ENCODE results near the gene SSU72.

The SSU72 gene

DNA sequence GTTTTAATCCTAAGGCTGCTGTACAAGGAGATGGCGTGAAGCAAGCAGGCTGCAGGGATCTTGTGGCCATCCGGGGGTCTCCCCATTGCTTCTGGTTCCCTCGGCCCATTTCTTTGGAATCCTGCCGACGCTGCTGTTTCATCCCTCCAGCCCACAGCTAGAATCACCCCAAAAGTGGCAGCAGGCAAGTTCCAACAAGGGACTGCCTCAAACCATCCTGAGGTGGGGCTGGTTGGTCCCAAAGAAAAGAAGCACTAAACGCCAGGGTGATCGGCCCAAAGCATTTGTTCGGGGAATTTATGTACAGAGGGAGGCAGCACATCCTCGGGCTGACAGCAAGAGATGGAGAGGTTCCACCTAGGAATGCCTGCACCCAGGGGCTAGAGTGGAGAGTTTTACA, 36.1 kb upstream of the SSU72 start:
- no peak for DNase-seq (ENCODE audit: low read depth in 2 of 2)

DNA sequence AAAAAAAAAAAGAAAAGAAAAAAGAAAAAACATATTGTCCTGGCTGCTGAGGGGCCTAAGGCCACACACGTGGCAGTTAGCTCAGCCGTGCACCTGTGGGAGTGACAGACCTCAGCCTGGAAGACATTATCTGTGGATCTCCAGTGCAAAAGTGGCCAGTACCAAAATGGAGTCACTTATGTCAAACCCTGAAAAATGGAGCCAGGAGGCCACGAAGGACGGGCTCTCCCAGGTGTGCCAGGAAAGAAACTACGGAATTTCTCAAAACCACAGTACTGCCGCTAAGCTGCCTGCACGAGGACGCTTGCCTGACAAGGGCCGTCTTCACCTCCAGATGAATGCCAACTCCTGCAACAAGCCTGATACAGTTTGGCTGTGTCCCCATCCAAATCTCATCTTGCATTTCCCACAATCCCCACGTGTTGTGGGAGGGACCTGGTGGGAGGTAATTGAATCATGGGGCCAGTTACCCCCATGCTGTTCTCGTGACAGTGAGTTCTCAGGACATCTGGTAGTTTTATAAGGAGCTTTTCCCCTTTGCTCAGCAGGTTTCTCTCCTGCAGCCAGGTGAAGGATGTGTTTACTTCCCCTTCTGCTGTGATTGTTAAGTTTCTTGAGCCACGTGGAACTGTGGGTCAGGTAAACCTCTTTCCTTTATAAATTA, 35.3 kb upstream of the SSU72 start:
- DNase-seq (ENCODE audit: low read depth in 2 of 2), result no peak

DNA sequence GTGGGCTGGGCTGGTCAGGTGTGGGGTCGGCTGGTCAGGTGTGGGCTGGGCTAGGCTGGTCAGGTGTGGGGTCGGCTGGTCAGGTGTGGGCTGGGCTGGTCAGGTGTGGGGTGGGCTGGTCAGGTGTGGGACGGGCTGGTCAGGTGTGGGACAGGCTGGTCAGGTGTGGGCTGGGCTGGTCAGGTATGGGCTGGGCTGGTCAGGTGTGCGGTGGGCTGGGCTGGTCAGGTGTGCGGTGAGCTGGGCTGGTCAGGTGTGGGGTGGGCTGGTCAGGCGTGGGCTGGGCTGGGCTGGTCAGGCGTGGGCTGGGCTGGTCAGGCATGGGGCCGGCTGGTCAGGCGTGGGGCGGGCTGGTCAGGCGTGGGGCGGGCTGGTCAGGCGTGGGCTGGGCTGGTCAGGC, 31.6 kb upstream of the SSU72 start:
- DNase-seq (ENCODE audit: low read depth in 2 of 2), result no peak

GRCh38 chr1:1605724-1606123, 31.1 kb upstream of the SSU72 start:
- DNase-seq (ENCODE audit: low read depth in 2 of 2), result no peak

DNA sequence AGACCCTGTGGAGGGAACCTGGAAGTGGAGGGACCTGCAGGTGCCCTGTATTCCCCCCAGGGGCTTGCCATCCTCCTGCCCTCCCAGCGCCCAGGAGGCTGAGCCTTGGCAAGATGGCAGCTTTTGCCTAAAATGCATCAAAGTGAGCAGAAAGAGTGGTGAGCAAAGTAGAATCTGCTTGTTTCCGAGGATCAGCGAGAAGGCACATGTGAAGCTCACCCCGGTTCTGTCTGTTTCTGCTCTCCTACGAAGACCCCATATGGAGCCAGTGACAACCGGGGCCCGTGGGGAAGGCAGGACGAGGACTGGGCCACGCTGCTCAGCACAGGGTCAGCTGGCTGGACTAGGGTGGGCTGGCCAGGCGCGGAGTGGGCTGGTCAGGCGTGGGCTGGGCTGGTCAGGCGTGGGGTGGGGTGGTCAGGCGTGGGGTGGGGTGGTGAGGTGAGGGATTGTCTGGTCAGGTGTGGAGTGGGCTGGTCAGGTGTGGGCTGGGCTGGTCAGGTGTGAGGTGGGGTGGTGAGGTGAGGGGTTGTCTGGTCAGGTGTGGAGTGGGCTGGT, 30.4 kb upstream of the SSU72 start:
- no peak for DNase-seq (ENCODE audit: low read depth in 2 of 2)

GRCh38 chr1:1604374-1605033, 29.8 kb upstream of the SSU72 start:
- no peak for DNase-seq (ENCODE audit: low read depth in 2 of 2)

GRCh38 chr1:1603671-1604373, 29.2 kb upstream of the SSU72 start:
- DNase-seq (ENCODE audit: low read depth in 2 of 2), result no peak

DNA sequence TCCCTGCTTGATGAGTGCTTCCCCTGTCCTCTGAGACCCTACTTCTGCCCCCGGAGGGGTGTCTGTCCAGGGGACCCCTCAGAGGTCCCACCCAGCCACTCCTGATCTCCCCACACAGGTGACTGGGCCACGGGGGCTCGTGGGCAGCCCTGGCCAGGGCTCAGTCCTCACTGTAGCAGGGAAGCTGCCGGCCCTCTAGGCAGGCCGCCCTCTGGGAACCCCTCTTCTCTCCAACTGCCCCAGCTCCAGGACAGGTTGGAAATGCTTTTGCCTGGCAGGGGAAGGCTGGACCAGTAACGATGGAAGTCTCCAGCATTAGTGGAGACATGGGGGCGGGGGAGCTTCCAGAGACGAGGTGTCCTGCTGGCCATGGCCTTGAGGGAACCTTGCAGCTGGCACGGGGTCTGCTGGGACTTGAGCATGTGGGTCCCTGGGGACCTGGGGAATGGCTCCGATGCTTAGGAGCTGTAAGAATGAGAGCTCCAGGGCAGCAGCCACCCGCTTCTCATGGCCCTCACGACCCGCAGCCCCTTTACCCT, 28.4 kb upstream of the SSU72 start:
- no peak for DNase-seq (ENCODE audit: low read depth in 2 of 2)

GRCh38 chr1:1602304-1602967, 27.8 kb upstream of the SSU72 start:
- no peak for DNase-seq (ENCODE audit: low read depth in 2 of 2)

DNA sequence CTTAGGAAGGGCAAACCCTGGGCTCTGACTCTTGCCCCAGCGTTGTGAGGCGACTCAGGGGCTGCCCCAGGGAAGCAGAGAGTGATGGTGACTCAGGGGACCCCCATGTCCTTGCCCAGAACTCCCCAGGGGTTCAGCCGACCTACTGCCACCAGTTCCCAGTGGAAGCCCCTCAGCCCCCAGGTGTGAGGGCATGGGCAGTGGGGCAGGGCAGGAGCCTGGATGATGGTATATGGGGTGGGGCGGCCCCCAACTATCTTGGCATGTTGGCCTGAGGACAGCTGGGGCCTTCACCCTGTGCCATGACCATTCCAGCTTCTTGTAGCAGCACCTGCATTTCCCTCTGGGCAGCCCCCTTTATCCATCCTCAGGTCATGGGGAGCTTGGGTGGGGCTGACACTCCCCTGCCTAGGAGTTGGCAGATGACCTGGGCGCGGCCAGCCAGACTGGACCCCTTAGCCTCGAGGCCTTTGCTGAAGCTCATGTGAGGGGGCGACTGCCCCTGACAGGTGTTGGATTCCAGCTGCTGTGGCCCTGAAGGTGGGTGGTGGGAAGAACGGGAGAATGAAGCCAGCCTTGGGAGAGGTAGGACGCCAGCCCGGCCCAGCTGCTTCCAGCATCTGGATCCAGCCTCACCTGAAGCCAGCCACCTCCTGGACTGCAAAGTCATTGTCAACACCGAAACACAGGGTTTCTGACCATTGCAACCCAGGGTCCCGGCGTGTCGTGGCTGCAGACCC, 27.1 kb upstream of the SSU72 start:
- no peak for DNase-seq (ENCODE audit: low read depth in 2 of 2)

DNA sequence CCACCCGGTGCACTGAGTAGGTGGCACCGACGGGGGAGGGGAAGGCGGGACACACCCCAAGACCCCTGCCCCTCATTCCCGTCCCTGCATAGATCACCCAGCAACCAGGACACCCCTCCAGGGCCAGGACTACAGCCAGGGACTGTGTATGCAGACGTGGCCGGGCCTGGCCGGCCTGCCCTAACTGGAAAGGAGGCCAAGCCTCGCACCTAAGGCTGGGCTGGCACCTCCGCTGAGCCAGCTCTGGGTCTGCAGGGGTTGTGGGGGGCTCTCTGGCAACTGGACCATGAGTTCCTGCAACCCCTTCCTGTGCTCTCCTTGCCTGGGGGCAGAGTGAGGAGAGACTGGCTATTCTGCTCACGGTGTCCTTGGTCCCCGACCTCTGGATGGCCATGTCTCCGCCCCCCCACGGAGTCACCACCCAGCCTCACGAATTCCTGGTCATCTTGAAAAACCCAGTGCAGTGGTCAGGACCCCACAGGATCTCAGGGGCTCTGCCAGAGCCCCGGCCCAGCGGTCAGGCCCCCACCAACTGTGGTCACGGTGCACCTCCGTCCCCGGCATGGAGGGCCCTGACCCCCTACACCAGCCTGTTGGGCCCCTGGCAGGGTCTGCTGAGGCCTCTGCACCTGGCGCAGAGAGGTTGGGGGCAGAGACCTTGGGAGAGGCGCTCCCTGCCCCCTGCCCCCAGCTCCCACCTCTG, 26.3 kb upstream of the SSU72 start:
- DNase-seq (ENCODE audit: low read depth in 2 of 2), result no peak

DNA sequence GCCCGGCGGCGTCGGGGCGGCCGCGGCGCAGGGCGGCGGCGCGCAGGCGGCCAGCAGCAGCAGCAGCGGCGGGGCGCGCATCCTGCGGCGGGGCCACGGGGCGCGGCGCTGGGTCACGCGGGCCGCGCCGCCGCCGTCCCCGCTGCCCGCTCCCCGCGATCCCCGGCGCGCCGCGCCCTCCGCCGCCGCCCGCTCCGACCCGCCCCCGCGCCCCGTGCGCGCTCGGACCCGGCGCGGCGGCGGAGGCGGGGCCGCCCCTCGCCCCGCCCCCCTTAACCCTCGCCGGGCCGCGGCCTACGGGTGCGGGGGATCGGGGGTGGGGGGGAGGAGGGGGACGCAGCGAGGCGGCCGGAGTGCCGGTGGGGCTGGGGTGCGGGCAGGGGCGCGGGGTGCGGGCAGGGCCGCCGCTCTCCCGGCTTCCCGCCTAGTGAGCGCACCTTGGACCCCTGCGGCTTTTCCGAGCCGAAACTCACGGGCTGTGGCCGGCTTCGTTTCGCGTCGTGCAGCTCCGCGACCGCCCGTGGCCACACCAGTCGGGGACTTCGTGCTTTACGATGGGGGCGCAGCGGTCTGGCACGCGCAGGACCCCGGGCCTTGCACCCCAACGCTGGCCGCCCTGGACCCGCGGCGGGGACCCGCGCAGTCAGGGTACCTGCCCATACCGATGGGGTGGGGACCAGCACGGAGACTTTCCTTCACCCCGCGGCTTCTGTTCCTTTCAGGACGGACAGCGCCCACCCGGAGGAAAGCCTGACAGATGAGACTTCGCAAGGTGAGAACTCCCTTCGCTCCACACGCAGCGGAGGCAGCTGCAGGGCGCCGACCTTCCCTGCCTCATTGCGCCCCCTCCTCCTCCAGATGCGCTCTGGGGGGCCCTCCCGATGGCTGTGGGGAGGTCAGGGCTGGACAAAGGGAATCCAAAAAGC, 25.5 kb upstream of the SSU72 start, which contains the start of gene FNDC10:
FNDC10 (minus strand) TSS at position 201 of the 926 bp plus-strand sequence; CDS start at position 81, 120 bp downstream.
- DNase-seq (ENCODE audit: low read depth in 2 of 2), result no peak

GRCh38 chr1:1599030-1599934, 24.6 kb upstream of the SSU72 start:
- DNase-seq (ENCODE audit: low read depth in 2 of 2), result no peak

DNA sequence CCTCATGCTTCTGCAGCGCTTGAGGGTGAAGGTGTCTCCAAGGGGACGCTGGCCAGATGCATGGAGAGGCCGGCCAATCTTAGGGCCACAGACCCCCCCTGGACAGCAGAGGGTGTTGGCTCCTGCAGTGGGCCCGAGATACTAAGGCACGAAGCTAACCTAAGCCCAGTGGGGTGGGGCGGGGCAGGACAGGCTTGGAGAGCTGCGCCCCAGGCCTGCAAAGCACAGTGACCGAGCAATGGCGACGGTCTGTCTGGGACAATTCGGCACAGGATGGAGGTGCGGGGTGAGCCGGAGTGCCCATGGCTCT, 24.0 kb upstream of the SSU72 start:
- DNase-seq (ENCODE audit: low read depth in 2 of 2), result no peak

- DNase-seq (ENCODE audit: low read depth in 2 of 2), result no peak
Observed at GRCh38 chr1:1598051-1598719, 23.5 kb upstream of the SSU72 start.

- DNase-seq (ENCODE audit: low read depth in 2 of 2), result no peak
Observed at GRCh38 chr1:1597275-1597930, 22.7 kb upstream of the SSU72 start.

DNA sequence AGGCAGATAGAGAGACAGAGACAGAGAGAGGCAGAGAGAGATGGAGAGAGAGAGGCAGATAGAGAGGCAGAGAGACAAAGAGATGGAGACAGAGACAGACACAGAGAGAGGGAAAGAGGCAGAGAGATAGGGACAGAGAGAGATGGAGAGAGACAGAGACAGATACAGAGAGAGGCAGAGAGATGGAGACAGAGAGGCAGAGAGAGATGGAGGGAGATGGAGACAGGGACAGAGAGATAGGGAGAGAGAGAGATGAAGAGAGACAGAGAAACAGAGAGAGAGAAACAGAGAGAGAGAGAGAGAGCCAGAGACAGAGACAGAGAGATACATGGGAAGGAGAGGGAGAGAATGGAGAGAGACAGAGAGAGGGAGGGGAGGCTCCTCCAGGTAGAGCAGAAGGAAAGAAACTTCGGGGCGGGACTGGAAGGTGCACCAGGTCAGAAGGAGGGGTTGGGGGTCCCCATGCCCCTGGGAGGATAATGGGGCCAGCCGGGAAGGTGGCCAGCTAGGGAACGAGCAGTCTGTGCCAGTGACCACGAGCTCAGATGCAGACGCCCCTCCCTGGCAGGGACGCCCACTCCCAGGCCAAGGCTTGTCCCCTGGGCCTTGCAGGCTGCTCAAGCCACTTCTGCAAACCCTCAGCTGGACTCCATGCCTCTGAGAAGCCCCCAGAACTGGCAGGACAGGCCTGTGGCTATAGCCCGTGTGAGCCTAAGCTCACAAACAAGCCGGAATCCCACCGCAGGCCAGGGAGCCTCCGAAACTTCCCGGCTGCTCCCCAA, 22.0 kb upstream of the SSU72 start:
- no peak for DNase-seq (ENCODE audit: low read depth in 2 of 2)
